Measurements from ENCODE around the gene MYO1B.

The MYO1B gene

GRCh38 chr2:191245046-191245868, at the start of gene MYO1B:
Gene MYO1B, plus strand, starts transcription at chr2:191245404. Its CDS starts 31,492 bp downstream, at chr2:191276896.
- DNase-seq: peak in 9 of 51 donors; percentile 1 to 30 (median 13)

- DNase-seq: no peak
Observed at GRCh38 chr2:191197096-191197495, 48.1 kb upstream of the MYO1B start.

DNA sequence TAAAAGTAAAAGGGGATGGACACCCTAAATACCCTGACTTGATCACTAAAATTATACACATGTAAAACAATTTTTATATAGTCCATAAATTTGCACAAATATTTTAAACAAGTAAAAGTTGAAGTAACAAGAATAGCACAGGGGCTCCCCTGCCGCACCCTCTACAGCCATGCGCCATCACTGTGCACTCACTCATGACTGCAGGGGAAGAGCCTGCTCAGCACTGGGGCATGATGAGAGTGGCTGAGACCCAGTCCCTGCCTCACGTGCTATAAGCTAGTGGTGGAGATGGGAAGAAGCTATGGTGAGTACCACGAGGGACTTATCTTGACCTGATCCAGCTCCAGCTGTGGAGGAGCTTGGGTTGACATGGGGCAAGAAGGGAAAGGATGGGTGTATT, 46.9 kb upstream of the MYO1B start:
- no peak for DNase-seq

- no peak for DNase-seq
Observed at GRCh38 chr2:191199929-191200512, 45.2 kb upstream of the MYO1B start.

- no peak for DNase-seq
Observed at GRCh38 chr2:191200910-191201309, 44.3 kb upstream of the MYO1B start.

DNA sequence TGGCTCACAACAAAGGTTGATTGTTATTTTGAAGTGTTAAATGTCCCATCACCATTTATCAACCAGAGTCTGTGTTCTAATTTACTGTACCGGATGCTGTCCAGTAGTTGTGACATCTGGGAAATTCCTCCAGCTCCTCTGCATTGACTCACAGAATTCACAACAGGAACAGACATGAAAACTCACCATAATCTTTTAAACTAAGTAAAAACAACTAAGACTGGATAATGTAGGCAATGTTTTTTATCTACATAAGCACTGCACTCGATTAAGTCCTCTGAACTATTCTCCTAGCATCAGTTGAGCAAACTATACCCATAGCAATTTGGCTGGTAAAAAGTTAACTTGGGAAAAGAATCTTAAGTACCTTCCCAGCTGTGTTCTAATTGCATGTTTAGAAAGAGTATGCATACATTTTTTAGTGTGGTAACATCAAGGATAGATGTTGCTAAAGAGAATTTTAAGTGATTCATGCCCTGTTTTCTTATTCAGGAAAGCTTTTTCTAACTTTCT, 42.9 kb upstream of the MYO1B start:
- DNase-seq: no peak

GRCh38 chr2:191202881-191203397, 42.3 kb upstream of the MYO1B start:
- DNase-seq: no peak

GRCh38 chr2:191204433-191204832, 40.8 kb upstream of the MYO1B start:
- no peak for DNase-seq

DNA sequence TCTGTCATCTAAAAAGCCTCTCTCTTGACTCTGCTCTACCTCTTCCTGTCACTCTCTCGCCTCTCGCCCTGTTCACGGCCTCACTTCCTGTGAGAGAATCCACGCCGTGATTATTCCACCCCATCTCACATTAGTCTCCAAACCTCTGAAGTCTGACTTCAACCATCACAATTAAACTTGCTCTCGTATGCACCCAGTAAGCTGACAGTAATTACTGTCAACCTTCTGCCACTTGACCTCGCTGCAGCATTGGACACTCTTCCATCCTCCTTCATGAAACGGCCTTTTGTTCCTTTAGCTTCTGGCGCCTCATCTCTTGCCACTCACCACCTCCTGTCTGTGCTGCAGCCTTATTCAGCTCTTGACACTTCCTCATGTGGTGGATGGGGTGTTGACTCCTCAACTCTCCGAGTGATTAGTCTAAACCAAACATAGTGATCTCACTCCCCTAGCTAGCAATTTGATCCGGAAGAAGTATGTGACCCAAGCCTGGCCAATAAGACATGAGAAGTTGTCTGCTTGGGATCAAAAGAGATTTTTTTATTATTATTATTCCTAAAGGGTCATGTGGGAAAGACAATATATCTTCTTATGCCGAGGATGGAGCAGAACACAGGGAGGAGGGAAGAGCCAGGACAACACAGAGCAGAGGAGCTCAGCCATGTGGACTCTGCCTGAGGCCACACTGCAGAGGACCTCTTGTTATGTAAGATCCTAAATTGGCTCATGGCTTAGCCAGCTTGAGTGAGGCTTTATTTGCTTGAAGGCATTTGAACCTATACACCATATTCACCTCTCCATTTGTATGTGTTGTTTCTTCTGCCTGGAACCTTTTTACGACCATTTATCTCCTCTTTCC, 38.4 kb upstream of the MYO1B start:
- DNase-seq: no peak

GRCh38 chr2:191209340-191209739, 35.9 kb upstream of the MYO1B start:
- DNase-seq: no peak

DNA sequence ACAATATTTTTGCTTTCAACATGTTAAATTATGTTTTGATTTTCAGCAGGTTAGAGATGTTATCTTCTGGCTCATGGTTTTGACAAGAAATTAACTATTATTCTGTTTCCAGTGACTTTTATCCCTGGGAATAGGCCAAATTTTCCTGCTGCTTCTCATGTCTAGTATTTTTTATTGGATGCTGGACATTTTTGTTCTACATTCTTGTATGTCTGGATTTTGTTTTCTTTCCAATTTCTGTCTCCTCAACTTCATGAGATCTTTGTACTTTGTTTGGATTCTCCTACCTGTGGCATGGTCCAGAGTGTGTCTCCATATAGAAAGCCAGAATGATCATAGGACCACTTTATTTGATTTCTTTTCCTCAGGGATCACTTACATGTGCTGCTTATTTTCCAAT, 33.1 kb upstream of the MYO1B start:
- DNase-seq: no peak

DNA sequence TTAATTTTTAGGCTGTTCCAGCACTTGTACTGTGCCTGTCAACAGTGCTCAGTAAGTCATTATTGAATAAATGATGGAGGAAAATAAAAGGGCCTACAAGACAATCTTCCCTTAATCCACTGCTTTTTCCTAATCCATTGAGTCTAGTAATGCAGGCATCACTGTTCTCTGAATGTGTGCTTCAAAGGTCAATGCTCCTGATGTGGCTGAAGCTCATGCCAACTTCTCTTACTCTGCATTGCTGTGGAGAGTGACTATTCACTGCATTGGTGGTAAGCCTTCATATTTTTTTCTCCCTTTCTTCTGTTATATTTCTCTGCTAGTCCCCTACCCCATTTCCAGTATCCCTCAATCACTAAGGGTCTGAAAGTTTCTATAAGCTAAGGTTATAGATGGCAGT, 31.9 kb upstream of the MYO1B start:
- DNase-seq: no peak

DNA sequence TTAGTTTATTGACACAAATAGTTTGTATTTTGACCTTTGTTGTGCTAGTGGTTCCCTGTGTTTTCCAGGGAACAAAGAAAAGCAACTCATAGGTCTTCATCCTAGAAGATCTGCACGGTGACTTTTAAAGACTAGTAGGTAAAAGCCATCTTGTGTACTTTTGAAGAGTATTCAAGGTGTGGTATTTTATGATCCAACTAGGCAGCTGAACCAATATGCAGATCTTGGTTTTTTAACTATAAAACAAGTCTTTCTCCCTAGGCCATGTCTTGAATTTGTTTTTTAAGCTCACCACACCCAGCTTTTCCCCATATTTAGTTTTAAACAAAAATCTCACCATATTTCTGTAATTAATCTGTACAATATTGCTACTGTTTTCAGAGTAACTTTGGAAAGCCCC, 30.0 kb upstream of the MYO1B start:
- no peak for DNase-seq

DNA sequence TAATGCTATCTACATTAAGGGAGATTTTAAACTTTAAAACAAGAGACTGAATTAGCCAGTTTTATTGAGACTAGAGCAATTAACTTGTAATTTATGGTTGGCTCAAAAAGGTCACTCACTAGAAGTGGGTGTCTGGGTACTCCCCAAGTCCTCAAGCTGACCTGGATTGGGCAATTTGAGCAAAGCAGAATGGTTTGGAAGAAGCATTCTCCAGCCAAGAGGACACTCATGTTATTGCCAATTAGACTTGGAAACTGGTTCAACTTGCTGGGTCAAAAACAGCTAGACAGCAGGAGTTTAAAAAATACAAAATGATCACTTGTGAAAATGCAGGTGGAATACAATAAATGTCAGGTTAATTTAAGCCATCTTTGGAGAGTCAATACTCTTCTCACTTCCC, 29.5 kb upstream of the MYO1B start:
- DNase-seq: no peak

DNA sequence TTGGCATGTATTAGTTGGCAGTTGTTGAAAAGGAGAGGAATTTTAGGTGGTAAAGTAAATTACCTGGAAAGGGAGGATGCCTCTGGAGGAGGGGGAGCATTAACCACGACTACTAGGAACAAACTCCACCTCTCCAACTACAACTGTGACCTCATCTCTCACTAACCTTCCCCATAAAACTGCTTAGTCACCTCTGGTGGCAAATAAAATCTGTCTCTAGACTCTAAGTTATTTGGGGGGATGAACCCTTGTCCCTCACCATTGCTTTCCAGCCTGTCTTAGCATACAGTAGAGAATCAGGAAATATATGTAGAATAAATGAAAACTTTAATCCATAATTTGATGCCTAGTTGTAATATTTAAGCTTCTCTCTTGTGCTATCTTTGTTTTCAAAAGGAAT, 27.6 kb upstream of the MYO1B start:
- DNase-seq: no peak

- DNase-seq: peak in 11 of 51 donors; percentile 0 to 22 (median 6)
Observed at GRCh38 chr2:191218292-191218898, 26.8 kb upstream of the MYO1B start.

DNA sequence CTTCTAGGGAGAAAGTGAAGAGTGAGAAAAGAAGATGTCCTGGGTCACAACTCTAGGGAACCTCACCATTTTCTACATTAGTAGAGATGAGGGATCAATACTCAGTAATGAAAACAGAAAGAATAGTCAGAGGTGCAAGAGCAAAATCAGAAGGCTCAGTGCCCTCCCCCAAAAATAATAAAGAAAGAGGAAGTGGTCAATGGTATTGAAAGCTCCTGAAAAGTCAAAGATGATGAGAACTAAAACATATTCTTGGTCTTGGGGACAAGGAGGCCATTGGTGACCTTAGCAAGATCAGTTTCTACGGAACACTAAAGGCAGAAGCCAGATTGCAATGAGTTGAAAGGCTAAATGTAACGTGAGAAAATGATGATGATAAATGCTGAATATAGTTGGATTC, 24.5 kb upstream of the MYO1B start:
- no peak for DNase-seq

- DNase-seq: no peak
Observed at GRCh38 chr2:191221666-191222065, 23.5 kb upstream of the MYO1B start.

GRCh38 chr2:191222507-191222906, 22.7 kb upstream of the MYO1B start:
- no peak for DNase-seq

GRCh38 chr2:191222952-191223351, 22.3 kb upstream of the MYO1B start:
- no peak for DNase-seq

DNA sequence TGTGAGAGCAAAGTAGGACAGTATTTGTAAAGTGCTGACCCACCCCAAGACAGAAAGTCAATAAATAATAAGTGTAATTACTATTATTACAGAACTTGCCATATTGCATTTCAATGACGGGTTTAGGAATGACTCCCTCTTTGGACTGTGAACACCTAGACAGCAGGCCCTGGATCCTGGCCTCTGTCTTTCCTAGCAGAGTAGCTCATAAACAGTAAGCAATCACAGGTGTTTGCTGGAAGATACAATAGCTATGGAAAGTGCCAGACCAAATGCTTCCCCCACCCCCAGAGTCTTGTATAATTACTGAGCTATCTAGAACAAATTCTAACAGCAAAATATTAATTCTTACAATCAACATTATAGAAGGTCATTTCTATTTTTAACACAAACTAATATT, 20.1 kb upstream of the MYO1B start:
- no peak for DNase-seq
